GM12878 (cell line): Measurements from ENCODE around the gene LYZL1. TPM values are rescaled to one million over a fixed set of nuclear protein-coding genes. Genes with fewer than 3 reads are reported as not detected.

Experiments
- CEBPZ ChIP-seq: fragments of 150-350 bp; IDR thresholded peaks from 2 replicates; pipeline ENCODE4 v1.6.1; 2016; ENCODE audit warnings: low read depth, low read length
- NFYA ChIP-seq: IDR thresholded peaks from 2 replicates; pipeline ENCODE4 v1.6.1; 2011; ENCODE audit warnings: low read depth, mild to moderate bottlenecking, low read length, improper control_type of control experiment, borderline replicate concordance
- PAX8 ChIP-seq: fragments of 450-650 bp; IDR thresholded peaks from 2 replicates; pipeline ENCODE4 v1.6.1; 2017; ENCODE audit warnings: mild to moderate bottlenecking, moderate library complexity
- PML ChIP-seq: IDR thresholded peaks from 2 replicates; pipeline ENCODE4 v1.6.1; 2012; ENCODE audit warnings: low read length, inconsistent platforms
- USF1 ChIP-seq: IDR thresholded peaks from 2 replicates; pipeline ENCODE4 v1.6.1; 2011; ENCODE audit warnings: borderline replicate concordance, low read depth, mild to moderate bottlenecking, moderate library complexity, mixed read lengths, low read length; ENCODE audit not compliant: insufficient read depth; ENCODE audit errors: extremely low read length
- ZNF384 ChIP-seq: IDR thresholded peaks from 2 replicates; pipeline ENCODE4 v1.6.1; 2012; ENCODE audit warnings: low read depth, mild to moderate bottlenecking, low read length, improper control_type of control experiment, borderline replicate concordance
- polyA plus RNA-seq, 11 experiments: library from polyadenylated mRNA; depleted of rRNA in 4 of 11; unstranded in 6 of 11; stranded (reverse) in 5 of 11; fragments of >200 nt; fragmentation: Nextera tagmentation in 4 of 11; fragmentation: Illumina TruSeq in 1 of 11; extraction: Ambion mirVana in 4 of 11; extraction: Trizol in 1 of 11; gene quantifications; 1 replicate in 1 of 11; 2 replicates in 10 of 11; pipeline versions ENCODE4 v1.2.1 to v1.2.3, GENCODE V29; 2011 to 2016; ENCODE audit warnings: inconsistent platforms in 2 of 11, missing spikeins in 2 of 11, low read depth in 1 of 11
- total RNA-seq, 4 experiments: library from RNA; depleted of rRNA in 3 of 4; stranded (reverse); fragments of >200 nt in 3 of 4; fragmentation: Illumina TruSeq in 1 of 4; extraction: Trizol in 1 of 4; gene quantifications; 2 replicates each; pipeline versions ENCODE4 v1.2.1 to v1.2.3, GENCODE V29; 2013 to 2021
- TF ChIP-seq, protein P1 (sequence below): fragments of 450-650 bp; IDR thresholded peaks from 2 replicates; pipeline ENCODE4 v1.6.1; 2016; ENCODE audit warnings: mild to moderate bottlenecking, moderate library complexity, borderline replicate concordance

The LYZL1 gene
- total and polyA plus RNA-seq, 10 of the 15 experiments (the other 5 are each of a cell fraction or from before 2014, with no cell fraction given), result not detected

- TF ChIP-seq CEBPZ (no peak), USF1 (no peak), PML (no peak), PAX8 (no peak), NFYA (no peak), ZNF384 (no peak)
- TF ChIP-seq, protein P1, sequence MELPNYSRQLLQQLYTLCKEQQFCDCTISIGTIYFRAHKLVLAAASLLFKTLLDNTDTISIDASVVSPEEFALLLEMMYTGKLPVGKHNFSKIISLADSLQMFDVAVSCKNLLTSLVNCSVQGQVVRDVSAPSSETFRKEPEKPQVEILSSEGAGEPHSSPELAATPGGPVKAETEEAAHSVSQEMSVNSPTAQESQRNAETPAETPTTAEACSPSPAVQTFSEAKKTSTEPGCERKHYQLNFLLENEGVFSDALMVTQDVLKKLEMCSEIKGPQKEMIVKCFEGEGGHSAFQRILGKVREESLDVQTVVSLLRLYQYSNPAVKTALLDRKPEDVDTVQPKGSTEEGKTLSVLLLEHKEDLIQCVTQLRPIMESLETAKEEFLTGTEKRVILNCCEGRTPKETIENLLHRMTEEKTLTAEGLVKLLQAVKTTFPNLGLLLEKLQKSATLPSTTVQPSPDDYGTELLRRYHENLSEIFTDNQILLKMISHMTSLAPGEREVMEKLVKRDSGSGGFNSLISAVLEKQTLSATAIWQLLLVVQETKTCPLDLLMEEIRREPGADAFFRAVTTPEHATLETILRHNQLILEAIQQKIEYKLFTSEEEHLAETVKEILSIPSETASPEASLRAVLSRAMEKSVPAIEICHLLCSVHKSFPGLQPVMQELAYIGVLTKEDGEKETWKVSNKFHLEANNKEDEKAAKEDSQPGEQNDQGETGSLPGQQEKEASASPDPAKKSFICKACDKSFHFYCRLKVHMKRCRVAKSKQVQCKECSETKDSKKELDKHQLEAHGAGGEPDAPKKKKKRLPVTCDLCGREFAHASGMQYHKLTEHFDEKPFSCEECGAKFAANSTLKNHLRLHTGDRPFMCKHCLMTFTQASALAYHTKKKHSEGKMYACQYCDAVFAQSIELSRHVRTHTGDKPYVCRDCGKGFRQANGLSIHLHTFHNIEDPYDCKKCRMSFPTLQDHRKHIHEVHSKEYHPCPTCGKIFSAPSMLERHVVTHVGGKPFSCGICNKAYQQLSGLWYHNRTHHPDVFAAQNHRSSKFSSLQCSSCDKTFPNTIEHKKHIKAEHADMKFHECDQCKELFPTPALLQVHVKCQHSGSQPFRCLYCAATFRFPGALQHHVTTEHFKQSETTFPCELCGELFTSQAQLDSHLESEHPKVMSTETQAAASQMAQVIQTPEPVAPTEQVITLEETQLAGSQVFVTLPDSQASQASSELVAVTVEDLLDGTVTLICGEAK, result no peak
These were observed 13.6 kb downstream of the LYZL1 start (continued) for GRCh38 chr10:29302499-29302898.
